HepG2 (cell line): ENCODE data around the gene B4GALT3. TPM values are rescaled to one million over a fixed set of nuclear protein-coding genes. Genes with fewer than 3 reads are reported as not detected.

Experiments used
- ARID4A ChIP-seq: sonication (generic); formaldehyde crosslinking; IDR thresholded peaks from 2 replicates; pipeline ENCODE4 v1.5.0; 2020; ENCODE audit warnings: mild to moderate bottlenecking, missing genetic modification reagents, borderline replicate concordance
- EZH2 ChIP-seq: conservative IDR thresholded peaks from 2 replicates; pipeline ENCODE4 v1.6.1; 2012; ENCODE audit warnings: mild to moderate bottlenecking, low read depth, low read length, moderate library complexity
- FOXK1 ChIP-seq: sonication (generic); formaldehyde crosslinking; IDR thresholded peaks from 2 replicates; pipeline ENCODE4 v1.4.0; 2020; ENCODE audit warnings: low read depth, missing genetic modification reagents, borderline replicate concordance
- ZBTB40 ChIP-seq, 2 experiments: fragments of 450-650 bp in 1 of 2; sonication (generic) in 1 of 2; formaldehyde crosslinking in 1 of 2; IDR thresholded peaks; 2 replicates each; pipeline versions ENCODE4 v1.6.1 to v1.8.0; 2016 to 2022; ENCODE audit warnings: antibody characterized with exemption in 1 of 2, mild to moderate bottlenecking in 1 of 2, missing genetic modification reagents in 1 of 2
- ZNF460 ChIP-seq: sonication (generic); formaldehyde crosslinking; IDR thresholded peaks from 2 replicates; pipeline ENCODE4 v1.5.1; 2020; ENCODE audit warnings: missing genetic modification reagents, mild to moderate bottlenecking, borderline replicate concordance
- ZNF549 ChIP-seq: sonication (generic); formaldehyde crosslinking; IDR thresholded peaks from 2 replicates; pipeline ENCODE4 v1.5.0; 2020; ENCODE audit warnings: missing genetic modification reagents
- ZNF660 ChIP-seq: sonication (generic); formaldehyde crosslinking; IDR thresholded peaks from 2 replicates; pipeline ENCODE4 v1.5.1; 2020; ENCODE audit warnings: mild to moderate bottlenecking, low read depth, missing genetic modification reagents, borderline replicate concordance
- ZNF713 ChIP-seq: sonication (generic); formaldehyde crosslinking; IDR thresholded peaks from 2 replicates; pipeline ENCODE4 v1.4.0; 2020; ENCODE audit warnings: mild to moderate bottlenecking, missing genetic modification reagents
- polyA plus RNA-seq, 8 experiments: library from polyadenylated mRNA; depleted of rRNA in 3 of 8; stranded (reverse) in 7 of 8; unstranded in 1 of 8; fragments of >200 nt; fragmentation: Illumina TruSeq in 4 of 8; extraction: Trizol in 4 of 8; gene quantifications; 2 replicates each; pipeline versions ENCODE4 v1.2.1 to v1.2.3, GENCODE V29; 2011 to 2016; ENCODE audit warnings: low read depth in 4 of 8, missing spikeins in 1 of 8, mixed read lengths in 1 of 8; ENCODE audit not compliant: insufficient read depth in 1 of 8
- total RNA-seq, 5 experiments: library from RNA; depleted of rRNA; stranded (reverse); fragments of >200 nt; fragmentation: Illumina TruSeq; extraction: Trizol; gene quantifications; 2 replicates each; pipeline ENCODE4 v1.2.3, GENCODE V29; 2016; ENCODE audit warnings: low read depth in 1 of 5
- TF ChIP-seq, protein P1 (sequence below): sonication (generic); formaldehyde crosslinking; IDR thresholded peaks from 2 replicates; pipeline ENCODE4 v1.4.0; 2020; ENCODE audit warnings: low read depth, missing genetic modification reagents

Gene B4GALT3
- total and polyA plus RNA-seq, 2 of the 13 experiments (the other 11 are each of a cell fraction or from before 2014, with no cell fraction given) = 35.6 to 40.4 TPM

- TF ChIP-seq ARID4A (CRISPR knock-in tag) (peak; percentile 42; the same call in 1 of the 2 replicates), FOXK1 (CRISPR knock-in tag) (0 out of 2 replicates have a peak, but pooled peaks have one; percentile 5), EZH2 (no peak), ZNF713 (CRISPR knock-in tag) (no peak), ZNF549 (CRISPR knock-in tag) (no peak), ZBTB40 (IDR thresholded peaks at IDR 0.05) (no peak), ZBTB40 (CRISPR knock-in tag; IDR thresholded peaks at IDR 0.05) (peak; percentile 14; the same call in 1 of the 2 replicates), ZNF660 (CRISPR knock-in tag) (no peak), ZNF460 (CRISPR knock-in tag) (no peak)
- TF ChIP-seq, protein P1, sequence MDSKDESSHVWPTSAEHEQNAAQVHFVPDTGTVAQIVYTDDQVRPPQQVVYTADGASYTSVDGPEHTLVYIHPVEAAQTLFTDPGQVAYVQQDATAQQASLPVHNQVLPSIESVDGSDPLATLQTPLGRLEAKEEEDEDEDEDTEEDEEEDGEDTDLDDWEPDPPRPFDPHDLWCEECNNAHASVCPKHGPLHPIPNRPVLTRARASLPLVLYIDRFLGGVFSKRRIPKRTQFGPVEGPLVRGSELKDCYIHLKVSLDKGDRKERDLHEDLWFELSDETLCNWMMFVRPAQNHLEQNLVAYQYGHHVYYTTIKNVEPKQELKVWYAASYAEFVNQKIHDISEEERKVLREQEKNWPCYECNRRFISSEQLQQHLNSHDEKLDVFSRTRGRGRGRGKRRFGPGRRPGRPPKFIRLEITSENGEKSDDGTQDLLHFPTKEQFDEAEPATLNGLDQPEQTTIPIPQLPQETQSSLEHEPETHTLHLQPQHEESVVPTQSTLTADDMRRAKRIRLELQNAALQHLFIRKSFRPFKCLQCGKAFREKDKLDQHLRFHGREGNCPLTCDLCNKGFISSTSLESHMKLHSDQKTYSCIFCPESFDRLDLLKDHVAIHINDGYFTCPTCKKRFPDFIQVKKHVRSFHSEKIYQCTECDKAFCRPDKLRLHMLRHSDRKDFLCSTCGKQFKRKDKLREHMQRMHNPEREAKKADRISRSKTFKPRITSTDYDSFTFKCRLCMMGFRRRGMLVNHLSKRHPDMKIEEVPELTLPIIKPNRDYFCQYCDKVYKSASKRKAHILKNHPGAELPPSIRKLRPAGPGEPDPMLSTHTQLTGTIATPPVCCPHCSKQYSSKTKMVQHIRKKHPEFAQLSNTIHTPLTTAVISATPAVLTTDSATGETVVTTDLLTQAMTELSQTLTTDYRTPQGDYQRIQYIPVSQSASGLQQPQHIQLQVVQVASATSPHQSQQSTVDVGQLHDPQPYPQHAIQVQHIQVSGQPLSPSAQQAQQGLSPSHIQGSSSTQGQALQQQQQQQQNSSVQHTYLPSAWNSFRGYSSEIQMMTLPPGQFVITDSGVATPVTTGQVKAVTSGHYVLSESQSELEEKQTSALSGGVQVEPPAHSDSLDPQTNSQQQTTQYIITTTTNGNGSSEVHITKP (CRISPR knock-in tag) = no peak
Observed at GRCh38 chr1:161222175-161223019, 45.1 kb upstream of the B4GALT3 start (continued).
